GM21717 (cell line): ENCODE data around the gene LRWD1.
"Not testable (repeated sequence)": the region's sequence is repeated elsewhere in the genome, so short reads cannot be mapped to it uniquely, and the experiment has no call there.

Experiments used
- ATAC-seq: cut with Tn5 transposase; IDR thresholded peaks from one replicate; pipeline ENCODE4 v1.9.1; 2021; ENCODE audit warnings: mild to moderate bottlenecking, moderate library complexity; ENCODE audit not compliant: unreplicated experiment

The LRWD1 gene

GRCh38 chr7:102467581-102468477, 3.0 kb downstream of the LRWD1 start:
- no peak for ATAC-seq

- no peak for ATAC-seq
Observed at GRCh38 chr7:102468478-102469350, 3.9 kb downstream of the LRWD1 start.

- no peak for ATAC-seq
Observed at GRCh38 chr7:102469351-102469971, 4.7 kb downstream of the LRWD1 start.

- no peak for ATAC-seq
Observed at GRCh38 chr7:102469972-102470825, 5.4 kb downstream of the LRWD1 start.

GRCh38 chr7:102471791-102472125, 7.0 kb downstream of the LRWD1 start:
- ATAC-seq = no peak

GRCh38 chr7:102472126-102473041, 7.6 kb downstream of the LRWD1 start:
- no peak for ATAC-seq

- no peak for ATAC-seq
Observed at GRCh38 chr7:102473271-102473991, 8.6 kb downstream of the LRWD1 start.

GRCh38 chr7:102474116-102474515, 9.3 kb downstream of the LRWD1 start:
- not testable (repeated sequence) for ATAC-seq

GRCh38 chr7:102474736-102475435, 10.1 kb downstream of the LRWD1 start:
- ATAC-seq = not testable (repeated sequence)

GRCh38 chr7:102478314-102479208, 13.8 kb downstream of the LRWD1 start, which contains the start of gene POLR2J:
Gene POLR2J, minus strand, starts transcription at chr7:102478922. Its CDS starts 62 bp downstream, at chr7:102478860.
- ATAC-seq = peak; percentile 75

GRCh38 chr7:102479209-102479584, 14.4 kb downstream of the LRWD1 start:
- peak; percentile 28 for ATAC-seq

GRCh38 chr7:102479982-102480637, 15.3 kb downstream of the LRWD1 start:
- not testable (repeated sequence) for ATAC-seq

GRCh38 chr7:102481962-102482361, 17.2 kb downstream of the LRWD1 start:
- not testable (repeated sequence) for ATAC-seq

GRCh38 chr7:102484317-102484716, 19.5 kb downstream of the LRWD1 start:
- not testable (repeated sequence) for ATAC-seq

- peak; percentile 53 for ATAC-seq
Observed at GRCh38 chr7:102490529-102491075, 25.8 kb downstream of the LRWD1 start.
